ENCODE results near the gene ATG5.

ATG5 gene

GRCh38 chr6:106180208-106180607 lies 145.4 kb downstream of the ATG5 start:
- no peak for DNase-seq (ENCODE audit: low read depth)

GRCh38 chr6:106178900-106179299 lies 146.7 kb downstream of the ATG5 start:
- no peak for DNase-seq (ENCODE audit: low read depth)

GRCh38 chr6:106177786-106178185 lies 147.8 kb downstream of the ATG5 start:
- DNase-seq (ENCODE audit: low read depth), result no peak

- DNase-seq (ENCODE audit: low read depth), result no peak
Measured at GRCh38 chr6:106173124-106173879, 152.3 kb downstream of the ATG5 start.

DNA sequence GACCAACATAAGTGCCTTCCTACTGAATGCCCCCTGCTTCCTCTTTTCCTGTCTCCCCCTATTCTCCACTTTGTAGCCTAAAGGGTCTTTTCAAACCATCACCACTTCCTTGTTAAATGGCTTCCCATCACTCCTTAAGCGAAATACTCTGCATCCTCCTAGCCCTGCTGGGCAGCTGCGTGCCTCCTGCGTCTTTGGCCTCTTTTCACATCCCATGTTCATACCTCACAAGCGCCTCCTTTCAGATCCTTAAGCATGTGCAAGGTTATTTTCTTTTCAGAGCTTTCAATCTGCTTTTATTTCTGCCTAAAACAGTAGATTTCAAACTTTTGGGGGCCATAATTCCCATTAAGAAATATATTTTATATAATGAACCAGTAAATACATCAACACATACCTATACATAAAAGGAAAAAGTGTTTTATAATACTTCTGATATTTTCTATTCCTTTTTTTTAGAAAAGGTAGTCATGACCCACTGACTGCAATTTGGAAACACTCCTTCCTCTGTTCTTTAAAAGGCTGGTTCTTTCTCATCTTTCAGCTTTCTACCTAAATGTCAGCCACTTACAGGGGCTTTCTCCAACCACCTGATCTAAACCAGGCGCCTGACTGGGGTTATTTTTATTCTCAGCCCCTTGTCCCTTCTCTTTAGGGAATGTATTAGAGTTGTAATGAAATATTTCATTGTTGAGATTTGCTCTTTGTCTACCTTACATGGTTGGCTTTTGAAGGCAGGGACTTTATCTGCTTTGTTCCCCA lies 155.3 kb downstream of the ATG5 start:
- DNase-seq (ENCODE audit: low read depth), result no peak

GRCh38 chr6:106169517-106169916 lies 156.0 kb downstream of the ATG5 start:
- DNase-seq (ENCODE audit: low read depth), result no peak

- no peak for DNase-seq (ENCODE audit: low read depth)
Measured at GRCh38 chr6:106168097-106168888, 157.3 kb downstream of the ATG5 start.

DNA sequence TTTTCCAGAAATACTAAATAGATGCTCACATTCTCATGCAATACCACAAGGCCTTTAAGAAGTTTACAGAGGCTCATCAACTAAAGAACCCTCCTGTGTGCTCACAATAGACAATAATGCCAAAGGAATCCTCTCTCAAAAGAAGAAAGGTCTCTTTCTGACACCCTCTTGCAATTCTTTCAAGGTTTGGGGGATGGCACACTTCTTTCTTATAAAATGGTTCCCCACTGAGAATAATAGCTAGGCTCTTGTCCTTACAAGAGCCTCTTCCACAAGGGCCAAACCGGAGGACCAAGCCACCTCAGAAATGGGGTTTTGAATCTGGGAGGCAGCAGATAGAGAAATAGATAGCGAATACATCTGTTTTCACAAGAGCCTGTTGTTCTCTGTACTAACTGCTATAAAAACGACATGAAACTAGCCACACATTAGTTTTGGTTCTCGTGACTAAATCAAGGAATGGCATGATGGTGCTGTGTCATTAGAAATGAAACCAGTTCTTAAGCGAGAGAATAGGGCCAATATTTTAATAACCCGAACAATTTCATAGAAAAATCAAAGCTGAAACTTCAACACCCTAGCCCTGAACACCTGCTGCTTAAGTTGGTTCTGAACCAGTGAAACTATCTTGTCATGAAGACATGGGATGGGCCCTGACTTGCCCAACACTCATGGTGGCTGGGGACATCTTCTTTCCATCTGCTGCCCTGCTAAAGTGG lies 158.3 kb downstream of the ATG5 start:
- DNase-seq (ENCODE audit: low read depth), result no peak

GRCh38 chr6:106165885-106166485 lies 159.6 kb downstream of the ATG5 start:
- DNase-seq (ENCODE audit: low read depth), result no peak

DNA sequence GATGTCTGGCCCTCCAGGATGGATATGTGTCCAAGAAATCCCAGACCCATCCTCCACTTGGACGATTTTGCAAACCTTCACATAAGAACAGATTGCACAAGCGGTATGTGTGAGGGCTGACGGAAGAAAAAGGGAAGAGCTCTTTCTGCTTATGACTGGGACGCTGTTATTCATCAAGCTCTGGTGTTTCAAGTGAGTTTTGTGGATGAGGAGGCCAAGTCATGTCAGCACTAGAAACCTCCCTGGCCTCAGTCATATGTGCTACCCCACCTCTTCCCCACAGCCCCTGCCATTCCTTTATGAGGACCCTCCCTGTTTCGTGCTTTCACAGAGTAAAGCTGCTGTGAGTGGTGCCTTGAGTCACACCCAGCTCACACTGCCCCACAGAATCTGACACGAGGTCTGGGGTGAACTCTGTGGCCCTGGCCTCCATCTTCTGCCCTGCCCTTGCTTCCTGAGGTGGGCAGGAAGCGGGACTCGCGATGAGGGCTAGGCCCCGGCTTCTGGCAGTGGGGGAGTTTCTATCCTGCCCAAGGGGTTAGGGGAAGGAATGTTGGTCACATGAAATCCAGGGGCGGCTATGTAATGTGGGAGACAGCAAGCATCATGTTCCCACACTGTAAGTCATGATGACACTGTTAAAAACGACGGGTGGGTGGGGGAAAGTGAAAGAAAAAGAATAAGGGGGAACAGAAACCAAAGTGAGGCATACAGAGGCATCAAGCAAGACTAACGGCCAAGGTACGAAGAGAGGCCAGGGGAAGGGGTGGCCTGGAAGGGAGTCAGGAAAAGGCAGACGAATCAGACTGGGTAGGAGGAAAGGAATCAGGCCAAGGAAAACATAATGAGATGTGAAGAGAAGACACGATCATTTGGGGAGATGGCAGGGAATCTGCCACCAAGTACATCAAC lies 161.3 kb downstream of the ATG5 start:
- peak; percentile 25 for DNase-seq (ENCODE audit: low read depth)

- DNase-seq (ENCODE audit: low read depth), result no peak
Measured at GRCh38 chr6:106163446-106163965, 162.1 kb downstream of the ATG5 start.

DNA sequence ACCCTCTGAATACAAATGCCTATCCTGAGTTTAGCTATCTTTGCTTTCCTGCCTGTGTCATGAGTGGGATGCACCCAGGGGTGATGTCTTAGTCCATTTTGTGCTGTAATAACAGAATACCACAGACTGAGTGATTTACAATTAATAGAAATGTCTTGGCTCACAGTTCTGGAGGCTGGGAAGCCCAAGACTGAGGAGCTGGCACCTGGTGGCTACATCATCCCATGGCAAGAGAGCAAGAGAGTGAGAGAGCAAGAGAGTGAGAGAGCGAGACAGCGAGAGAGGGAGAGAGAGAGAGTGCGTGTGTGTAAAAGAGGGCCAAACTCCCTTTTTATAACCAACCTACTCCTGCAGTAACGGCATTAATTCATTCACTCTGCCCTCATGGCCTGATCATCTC lies 162.6 kb downstream of the ATG5 start:
- no peak for DNase-seq (ENCODE audit: low read depth)

- no peak for DNase-seq (ENCODE audit: low read depth)
Measured at GRCh38 chr6:106161893-106162292, 163.7 kb downstream of the ATG5 start.

DNA sequence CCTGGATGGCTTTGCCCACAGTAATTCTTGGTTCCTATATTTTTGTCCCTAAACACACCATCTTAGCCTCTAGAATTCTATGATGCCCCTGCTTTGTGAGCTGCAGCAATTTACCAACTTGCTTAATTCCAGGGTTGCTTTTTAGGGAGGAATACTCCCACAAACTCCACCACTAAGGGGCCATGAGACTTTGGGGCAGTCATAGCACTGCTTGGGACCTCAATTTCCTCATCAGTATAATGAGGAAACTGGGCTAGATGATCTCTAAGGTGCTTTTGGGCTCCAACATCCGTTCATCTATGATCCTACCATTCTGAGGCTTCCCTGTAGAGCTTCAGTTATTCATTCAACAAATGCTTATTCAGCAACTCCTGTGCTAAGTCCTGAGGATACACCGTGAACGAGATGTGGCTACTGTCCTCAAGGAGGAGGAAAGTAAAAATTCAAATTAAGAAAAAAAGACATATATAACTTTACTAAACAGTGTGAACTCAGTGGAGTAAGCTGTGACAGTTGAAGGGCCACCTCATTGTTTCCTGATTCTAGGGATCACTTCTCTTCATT lies 164.2 kb downstream of the ATG5 start:
- no peak for DNase-seq (ENCODE audit: low read depth)

DNA sequence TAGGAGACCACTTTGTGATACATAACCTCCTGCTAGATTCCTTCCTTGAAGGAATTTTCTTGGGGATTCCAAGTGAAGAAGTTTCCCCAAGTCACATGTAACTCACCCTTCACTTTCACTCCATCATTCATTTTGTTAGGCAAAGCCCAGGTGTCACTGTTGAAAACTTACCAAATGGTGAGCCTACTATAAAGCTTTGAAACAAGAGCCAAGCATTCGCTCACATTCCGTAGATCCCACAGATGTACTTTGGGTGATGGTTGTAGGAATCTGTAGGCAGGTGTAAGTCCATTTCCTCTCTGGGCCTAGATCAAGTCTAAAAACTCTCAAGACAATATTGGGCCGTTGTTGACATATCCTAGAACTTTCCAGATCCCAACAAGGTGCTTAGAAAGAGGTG lies 165.4 kb downstream of the ATG5 start:
- DNase-seq (ENCODE audit: low read depth), result no peak

DNA sequence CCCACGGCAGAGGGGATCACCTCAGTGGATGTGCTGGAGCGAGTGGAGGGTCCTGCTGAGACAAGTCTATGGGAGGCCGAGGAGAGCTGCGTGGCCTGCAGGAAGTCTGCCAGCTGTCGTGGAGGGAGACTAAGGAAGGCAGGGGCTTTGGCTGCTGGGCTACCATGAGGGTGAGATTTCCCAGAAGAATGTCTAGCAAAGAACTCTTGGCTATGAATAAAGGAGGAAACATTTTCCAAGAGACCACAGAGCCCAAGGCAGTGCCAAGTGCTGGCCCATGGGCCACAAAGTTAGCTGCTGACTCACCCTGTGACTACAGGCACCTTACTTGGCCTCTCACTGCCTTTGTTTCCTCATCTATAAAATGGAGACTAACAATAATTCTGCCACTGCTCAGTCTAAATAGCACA lies 166.0 kb downstream of the ATG5 start:
- DNase-seq (ENCODE audit: low read depth), result no peak

GRCh38 chr6:106158816-106159215 lies 166.7 kb downstream of the ATG5 start:
- DNase-seq (ENCODE audit: low read depth), result no peak

DNA sequence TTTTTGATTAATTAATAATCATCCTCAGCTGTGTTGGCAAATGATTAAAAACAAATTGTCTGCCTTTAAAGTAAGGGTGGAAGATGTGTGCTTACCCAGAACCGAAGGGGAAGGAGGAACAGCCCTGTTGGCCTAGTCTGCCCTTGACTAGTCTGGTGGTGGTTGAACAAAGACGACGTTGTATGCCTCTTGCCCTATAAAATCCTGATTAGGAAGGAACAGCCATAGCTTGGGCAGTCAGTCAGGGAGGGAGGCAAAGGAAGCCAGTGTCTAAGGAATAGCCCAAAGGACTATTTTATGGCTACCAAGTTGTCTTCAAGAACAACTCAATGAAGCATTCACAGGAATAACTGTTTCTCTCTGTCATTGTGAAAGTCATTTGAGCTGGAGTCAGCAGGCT lies 168.7 kb downstream of the ATG5 start:
- no peak for DNase-seq (ENCODE audit: low read depth)

- DNase-seq (ENCODE audit: low read depth), result no peak
Measured at GRCh38 chr6:106156413-106156812, 169.1 kb downstream of the ATG5 start.

- DNase-seq (ENCODE audit: low read depth), result no peak
Measured at GRCh38 chr6:106155219-106155830, 170.2 kb downstream of the ATG5 start.

All from activated gamma-delta T cell treated with anti-CD3 and anti-CD28 coated beads, Interleukin-2, amount 50 U/mL, for 16 hours (primary cell).